ENCODE measurements around the gene PTPRJ. TPM values are rescaled to one million over a fixed set of nuclear protein-coding genes. Genes with fewer than 3 reads are reported as not detected.

PTPRJ gene
- total RNA-seq, 1 donor from 2014 or later = 22.9 TPM

GRCh38 chr11:48047616-48048015 is 67.3 kb downstream of the PTPRJ start:
- peaks cover 18% of the 10 kb centered on the region for H3K4me1 Mint-ChIP-seq (ENCODE audit: low read depth, unreplicated experiment)

GRCh38 chr11:48049036-48049435 is 68.7 kb downstream of the PTPRJ start:
- H3K4me1 ChIP-seq (ENCODE audit: insufficient read depth, low read length) = peaks cover 16% of the 10 kb centered on the region
- H3K4me2 ChIP-seq (ENCODE audit: low read length) = no peak overlapping the region
- peaks cover 55% of the 10 kb centered on the region for H4K20me1 ChIP-seq (ENCODE audit: insufficient read depth, low read length)
- peaks cover 69% of the 10 kb centered on the region for H3K79me2 ChIP-seq (ENCODE audit: insufficient read depth, low read length)
- Mint-ChIP-seq H3K27ac (ENCODE audit: unreplicated experiment) (no peak overlapping the region), H3K27me3 (ENCODE audit: low read depth, unreplicated experiment) (no peaks in the 10 kb centered on the region), H3K4me3 (ENCODE audit: unreplicated experiment) (no peak overlapping the region), H3K4me1 (ENCODE audit: low read depth, unreplicated experiment) (peaks cover 16% of the 10 kb centered on the region), H3K36me3 (ENCODE audit: low read depth, unreplicated experiment) (no peaks in the 10 kb centered on the region), H3K9me3 (ENCODE audit: unreplicated experiment) (no peaks in the 10 kb centered on the region)
- H2AFZ ChIP-seq (ENCODE audit: low read depth, low read length) = no peak overlapping the region
- FAIRE-seq (no peak), DNase-seq (ENCODE audit: low read depth) (no peak)
- no peaks in the 10 kb centered on the region for H3K27me3 ChIP-seq (ENCODE audit: insufficient read depth, low read length)
- H3K27ac ChIP-seq (ENCODE audit: low read depth, low read length) = no peak overlapping the region
- H3K9ac ChIP-seq (ENCODE audit: low read length) = no peak overlapping the region
- no peaks in the 10 kb centered on the region for H3K36me3 ChIP-seq (ENCODE audit: insufficient read depth, low read length)
- no peak for TF ChIP-seq CTCF (IDR thresholded peaks at IDR 0.05; ENCODE audit: insufficient read depth, low read depth, low read length)
- no peak for TF ChIP-seq EZH2 (IDR thresholded peaks at IDR 0.05; ENCODE audit: insufficient read depth, low read length)
- H3K4me3 ChIP-seq (ENCODE audit: insufficient read depth, low read depth, low read length) = no peak overlapping the region
- H3K9me3 ChIP-seq (ENCODE audit: insufficient read depth, low read depth, low read length) = no peaks in the 10 kb centered on the region

More at GRCh38 chr11:48047616-48048015, 67.3 kb downstream of the PTPRJ start:
- H3K36me3 Mint-ChIP-seq (ENCODE audit: low read depth, unreplicated experiment) = no peaks in the 10 kb centered on the region
- no peak overlapping the region for H3K4me3 Mint-ChIP-seq (ENCODE audit: unreplicated experiment)
- DNase-seq (ENCODE audit: low read depth) (no peak), FAIRE-seq (no peak)
- Histone ChIP-seq H3K79me2 (ENCODE audit: insufficient read depth, low read length) (peaks cover 76% of the 10 kb centered on the region), H3K27ac (ENCODE audit: low read depth, low read length) (no peak overlapping the region), H3K27me3 (ENCODE audit: insufficient read depth, low read length) (no peaks in the 10 kb centered on the region), H3K9me3 (ENCODE audit: insufficient read depth, low read depth, low read length) (no peaks in the 10 kb centered on the region), H2AFZ (ENCODE audit: low read depth, low read length) (no peak overlapping the region), H3K36me3 (ENCODE audit: insufficient read depth, low read length) (no peaks in the 10 kb centered on the region), H3K9ac (ENCODE audit: low read length) (no peak overlapping the region), H3K4me3 (ENCODE audit: insufficient read depth, low read depth, low read length) (no peak overlapping the region), H4K20me1 (ENCODE audit: insufficient read depth, low read length) (peaks cover 65% of the 10 kb centered on the region), H3K4me1 (ENCODE audit: insufficient read depth, low read length) (peaks cover 15% of the 10 kb centered on the region), H3K4me2 (ENCODE audit: low read length) (no peak overlapping the region)
- TF ChIP-seq CTCF (IDR thresholded peaks at IDR 0.05; ENCODE audit: insufficient read depth, low read depth, low read length) = no peak
- TF ChIP-seq EZH2 (IDR thresholded peaks at IDR 0.05; ENCODE audit: insufficient read depth, low read length) = no peak
- H3K27me3 Mint-ChIP-seq (ENCODE audit: low read depth, unreplicated experiment) = no peaks in the 10 kb centered on the region
- H3K27ac Mint-ChIP-seq (ENCODE audit: unreplicated experiment) = no peak overlapping the region
- no peaks in the 10 kb centered on the region for H3K9me3 Mint-ChIP-seq (ENCODE audit: unreplicated experiment)

GRCh38 chr11:48050304-48050703 is 69.9 kb downstream of the PTPRJ start:
- Histone ChIP-seq H3K9me3 (ENCODE audit: insufficient read depth, low read depth, low read length) (no peaks in the 10 kb centered on the region), H3K79me2 (ENCODE audit: insufficient read depth, low read length) (peaks cover 66% of the 10 kb centered on the region), H3K4me2 (ENCODE audit: low read length) (no peak overlapping the region), H3K27me3 (ENCODE audit: insufficient read depth, low read length) (no peaks in the 10 kb centered on the region), H3K36me3 (ENCODE audit: insufficient read depth, low read length) (no peaks in the 10 kb centered on the region), H2AFZ (ENCODE audit: low read depth, low read length) (no peak overlapping the region), H4K20me1 (ENCODE audit: insufficient read depth, low read length) (peaks cover 45% of the 10 kb centered on the region), H3K4me1 (ENCODE audit: insufficient read depth, low read length) (peaks cover 29% of the 10 kb centered on the region), H3K27ac (ENCODE audit: low read depth, low read length) (no peak overlapping the region), H3K4me3 (ENCODE audit: insufficient read depth, low read depth, low read length) (no peak overlapping the region), H3K9ac (ENCODE audit: low read length) (no peak overlapping the region)
- Mint-ChIP-seq H3K27ac (ENCODE audit: unreplicated experiment) (no peak overlapping the region), H3K27me3 (ENCODE audit: low read depth, unreplicated experiment) (no peaks in the 10 kb centered on the region), H3K4me1 (ENCODE audit: low read depth, unreplicated experiment) (peaks cover 21% of the 10 kb centered on the region), H3K4me3 (ENCODE audit: unreplicated experiment) (no peak overlapping the region), H3K9me3 (ENCODE audit: unreplicated experiment) (no peaks in the 10 kb centered on the region), H3K36me3 (ENCODE audit: low read depth, unreplicated experiment) (no peaks in the 10 kb centered on the region)
- no peak for FAIRE-seq
- TF ChIP-seq CTCF (IDR thresholded peaks at IDR 0.05; ENCODE audit: insufficient read depth, low read depth, low read length) (no peak), EZH2 (IDR thresholded peaks at IDR 0.05; ENCODE audit: insufficient read depth, low read length) (no peak)
- DNase-seq (ENCODE audit: low read depth) = no peak

Data from astrocyte (in vitro differentiated cells and primary cell).